ENCODE results near the gene MOV10.

The MOV10 gene

DNA sequence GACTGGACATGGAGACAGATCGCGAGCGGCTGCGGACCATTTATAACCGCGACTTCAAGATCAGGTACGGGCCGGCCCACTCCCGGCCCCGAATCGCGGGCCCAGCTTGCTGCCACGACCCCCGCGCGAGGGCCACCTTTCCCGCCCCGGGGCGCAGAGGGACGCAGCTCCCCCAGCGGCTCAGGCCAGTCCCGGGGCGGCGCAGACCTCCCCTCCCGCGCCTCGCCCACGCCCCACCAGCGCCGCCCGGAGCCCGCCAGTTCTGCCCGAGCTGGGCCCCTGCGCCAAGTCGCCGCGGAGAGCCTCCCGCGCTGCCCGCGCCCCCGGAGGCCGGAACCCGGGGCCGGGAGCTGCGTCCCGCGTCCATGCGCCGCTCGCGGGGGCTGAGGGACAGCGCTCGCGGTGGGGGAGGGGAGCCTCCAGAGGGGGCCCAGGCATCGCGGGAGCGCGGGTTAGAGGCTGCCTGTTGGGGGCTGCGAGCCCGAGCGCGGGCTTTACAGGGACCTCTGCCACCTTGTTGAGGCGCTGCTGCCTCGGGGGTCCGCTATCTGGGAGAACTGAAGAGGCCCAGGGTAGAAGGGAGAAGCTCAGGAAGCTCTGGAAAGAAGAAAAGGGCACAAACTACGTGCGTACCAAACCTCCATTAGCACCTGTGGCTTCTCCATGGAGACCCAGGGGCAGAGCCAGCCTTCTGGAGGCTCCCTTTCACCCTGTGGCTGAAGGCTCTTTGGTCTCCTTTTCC is 698 bp downstream of the MOV10 start:
- DNase-seq = peak; percentile 74

DNA sequence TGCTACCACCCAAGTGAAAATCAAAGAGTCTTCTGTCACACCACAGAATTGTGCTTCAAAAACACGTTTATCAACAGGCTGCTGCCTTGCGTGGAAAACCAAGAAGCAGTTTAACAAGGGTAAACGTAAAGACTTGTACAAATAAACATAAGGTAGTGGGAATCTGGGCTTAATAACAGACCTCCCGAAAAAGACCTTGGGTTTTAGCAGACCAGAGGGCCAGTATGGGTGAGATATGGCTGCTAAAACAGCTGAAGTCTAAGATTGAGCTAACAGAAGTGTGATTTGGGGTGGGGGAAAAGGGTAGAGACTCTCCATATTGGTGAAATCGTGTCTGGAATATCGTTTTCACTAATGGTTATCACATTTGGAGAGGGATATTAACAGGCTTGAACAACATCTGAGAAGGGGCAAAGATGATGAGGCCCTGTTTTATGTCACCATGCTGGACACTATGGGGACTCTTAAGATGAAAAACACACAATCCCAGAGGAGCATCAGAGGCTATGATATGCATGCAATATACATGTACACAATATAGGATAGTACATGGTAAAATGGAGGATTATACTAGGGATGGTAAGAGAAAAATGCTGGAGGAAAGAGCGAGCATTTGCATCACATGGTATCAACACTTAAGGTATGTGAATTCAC is 1.4 kb downstream of the MOV10 start:
- DNase-seq = no peak

DNA sequence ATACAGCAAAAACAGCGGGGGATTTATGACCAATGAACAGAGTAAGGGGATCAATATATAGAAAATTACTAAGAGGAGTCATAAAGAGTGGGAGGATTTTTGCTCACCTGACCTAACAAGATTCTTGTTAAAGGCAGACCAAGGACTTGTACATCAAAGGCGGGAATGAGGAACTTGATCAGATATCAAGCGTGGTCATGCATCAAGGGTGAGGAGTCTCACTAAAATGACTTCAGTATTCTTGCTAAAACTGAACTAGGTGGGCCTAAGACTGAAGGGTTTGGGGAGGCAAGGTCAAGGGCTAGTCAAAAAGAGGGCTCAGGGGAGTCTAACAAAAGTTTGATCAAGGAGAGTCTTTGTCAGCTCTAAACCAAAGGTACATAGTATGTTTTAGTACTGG is 2.1 kb downstream of the MOV10 start:
- no peak for DNase-seq

DNA sequence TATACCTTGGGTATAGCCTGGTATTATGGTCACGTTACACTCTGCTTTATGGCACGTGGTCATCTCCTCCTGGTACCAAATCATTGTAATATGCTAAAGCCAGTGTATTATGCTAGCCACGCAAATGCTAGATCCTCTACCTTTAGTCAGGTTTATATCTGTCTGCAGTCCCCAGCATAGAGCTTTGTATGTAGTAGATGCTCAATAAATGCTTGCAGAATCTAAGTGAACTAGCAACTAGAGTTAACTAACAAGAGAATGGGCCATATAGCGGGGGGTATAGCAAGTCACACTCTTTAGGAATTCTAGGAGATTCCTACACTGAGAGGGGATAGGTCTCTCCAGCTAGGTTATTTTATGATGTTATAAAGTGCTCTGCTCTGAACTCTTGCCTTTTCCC is 3.0 kb downstream of the MOV10 start:
- no peak for DNase-seq

DNA sequence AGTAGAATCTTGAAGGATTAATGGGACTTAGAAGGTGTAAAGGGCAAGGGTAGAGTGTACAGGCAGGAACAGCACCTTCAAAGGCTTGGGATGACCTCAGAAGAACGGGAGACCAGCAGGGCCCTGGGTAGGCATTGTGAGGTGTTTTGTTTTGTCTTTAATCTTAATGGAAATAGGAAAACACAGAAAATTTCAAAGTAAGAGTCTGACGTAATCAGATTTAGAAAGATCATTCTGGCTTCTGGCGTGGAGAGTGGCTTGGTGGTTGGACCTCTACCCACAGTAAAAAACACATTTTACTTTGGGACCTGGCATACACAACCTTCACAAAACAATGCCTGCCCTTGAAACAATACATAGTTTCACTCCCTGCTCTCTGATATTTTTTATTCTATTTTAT is 4.1 kb downstream of the MOV10 start:
- no peak for DNase-seq

DNA sequence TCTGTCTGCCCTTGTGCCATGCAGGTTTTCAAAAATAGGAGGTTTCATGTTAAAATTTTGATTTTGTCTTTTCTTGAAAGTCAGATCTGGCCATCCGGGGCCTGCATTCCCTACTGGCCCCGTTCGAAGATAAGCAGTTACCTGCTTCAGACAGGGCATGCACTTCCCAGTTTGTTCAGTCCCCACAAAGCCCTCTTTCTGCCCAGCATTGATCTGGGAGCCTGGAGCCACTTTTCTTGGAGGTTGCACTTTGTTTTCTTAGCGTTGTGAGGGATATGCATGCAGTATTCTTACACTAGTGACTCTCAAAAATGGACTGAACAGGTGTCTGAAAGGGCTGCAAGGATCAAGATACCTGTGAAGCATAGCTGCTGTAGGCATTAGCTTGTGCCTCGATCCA is 11.5 kb downstream of the MOV10 start:
- DNase-seq = no peak

DNA sequence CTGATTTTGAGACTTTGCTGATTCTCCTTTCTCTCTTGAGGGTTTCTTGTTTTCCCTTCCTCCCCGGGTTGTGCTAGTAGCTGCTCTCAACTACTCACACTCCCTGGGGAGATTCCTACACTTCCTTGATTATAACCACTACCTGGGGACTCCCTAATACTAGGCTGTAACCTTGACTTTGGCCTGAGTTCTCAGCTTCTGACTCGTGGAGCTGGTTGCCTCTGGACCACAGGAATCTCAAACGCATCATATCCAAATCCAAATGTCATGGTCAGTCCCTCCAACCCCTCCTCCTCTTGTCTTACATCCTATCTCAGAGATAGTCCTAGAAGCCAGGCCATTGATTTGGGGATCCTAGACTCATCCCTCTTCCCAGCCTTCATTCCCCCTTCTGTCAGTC is 12.0 kb downstream of the MOV10 start:
- no peak for DNase-seq

DNA sequence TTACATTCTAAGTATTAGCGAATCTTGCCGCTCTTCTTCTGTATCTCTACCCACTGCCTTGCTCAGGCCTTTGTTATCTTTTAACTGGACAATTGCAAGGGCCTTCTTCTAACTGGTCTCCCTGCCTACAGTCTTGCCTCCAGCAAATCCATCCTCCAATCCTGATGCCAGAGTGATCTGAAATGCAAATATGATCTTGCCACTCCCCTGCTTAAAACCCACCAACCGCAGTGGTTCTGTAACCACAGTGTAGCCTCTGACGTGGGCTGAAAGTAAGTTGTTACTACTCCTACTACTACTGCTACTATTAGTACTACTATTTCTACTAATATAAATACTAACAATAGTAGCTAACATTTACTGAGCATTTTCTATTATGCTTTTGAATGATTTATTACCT is 12.4 kb downstream of the MOV10 start:
- no peak for DNase-seq

DNA sequence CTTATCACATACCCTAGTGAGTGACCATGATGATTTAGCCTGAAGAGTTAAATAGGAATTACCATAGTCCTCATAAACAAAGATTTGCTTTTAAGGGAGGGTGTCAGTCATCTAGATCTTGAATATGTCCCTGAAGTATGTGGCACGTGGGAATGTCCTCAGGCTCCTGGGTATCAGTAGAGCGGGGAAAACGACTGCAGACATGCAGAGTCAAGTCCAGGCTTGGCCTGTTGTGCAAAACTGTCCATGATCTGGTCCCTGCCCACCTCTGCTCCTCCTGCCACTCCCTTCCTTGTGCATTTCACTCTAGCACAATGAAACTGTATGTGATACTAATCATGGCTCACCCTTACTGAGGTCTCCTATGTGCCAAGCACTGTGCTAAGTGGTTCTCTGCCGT is 12.9 kb downstream of the MOV10 start:
- no peak for DNase-seq

DNA sequence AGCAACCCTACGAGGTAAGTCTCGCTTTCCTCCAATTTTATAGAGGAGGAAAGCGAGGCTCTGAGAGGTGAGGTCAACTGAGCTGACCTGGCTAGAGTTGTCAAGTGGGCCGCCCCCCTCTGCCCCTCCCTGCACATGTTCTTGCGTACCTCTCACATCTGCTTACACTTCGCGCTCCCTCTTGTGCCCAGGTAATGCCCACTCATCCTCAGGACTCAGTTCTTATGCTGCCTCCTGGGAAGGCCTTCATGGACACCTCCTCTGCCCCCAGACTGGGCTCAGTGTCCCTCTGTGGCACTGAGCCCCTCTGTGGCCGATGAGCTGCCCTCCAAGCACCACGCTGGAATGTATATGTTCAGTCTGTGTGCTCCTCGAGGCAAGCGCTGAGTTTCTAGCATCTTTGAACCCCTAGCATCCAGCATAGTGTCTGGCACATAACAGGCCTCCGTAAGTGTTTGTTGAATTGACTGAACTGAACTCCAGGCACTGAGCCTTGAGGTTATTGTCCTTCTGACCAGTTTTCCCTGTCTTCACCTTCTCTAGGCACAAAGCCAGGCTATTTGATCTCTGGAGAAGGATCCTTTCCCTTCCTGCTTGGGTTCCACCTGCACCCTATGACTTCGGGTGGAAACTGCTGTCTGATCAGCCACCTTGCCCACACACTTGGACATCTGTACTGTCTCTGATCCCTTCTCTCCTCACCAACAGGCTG is 13.5 kb downstream of the MOV10 start:
- DNase-seq = no peak

DNA sequence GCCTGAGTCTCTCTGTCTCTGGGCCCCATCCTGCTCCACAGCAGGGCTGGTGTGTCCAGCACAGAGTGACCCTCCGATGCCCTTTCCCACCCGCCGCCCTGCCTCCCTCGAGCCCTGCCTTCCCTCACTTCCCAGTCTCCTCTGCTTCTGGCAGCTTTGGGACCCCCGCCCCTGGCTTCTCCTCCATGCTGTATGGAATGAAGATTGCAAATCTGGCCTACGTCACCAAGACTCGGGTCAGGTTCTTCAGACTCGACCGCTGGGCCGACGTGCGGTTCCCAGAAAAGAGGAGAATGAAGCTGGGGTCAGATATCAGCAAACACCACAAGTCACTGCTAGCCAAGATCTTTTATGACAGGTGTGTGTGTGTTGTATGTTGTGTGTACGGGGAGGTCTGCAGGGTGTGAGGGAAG is 14.3 kb downstream of the MOV10 start:
- DNase-seq = no peak

DNA sequence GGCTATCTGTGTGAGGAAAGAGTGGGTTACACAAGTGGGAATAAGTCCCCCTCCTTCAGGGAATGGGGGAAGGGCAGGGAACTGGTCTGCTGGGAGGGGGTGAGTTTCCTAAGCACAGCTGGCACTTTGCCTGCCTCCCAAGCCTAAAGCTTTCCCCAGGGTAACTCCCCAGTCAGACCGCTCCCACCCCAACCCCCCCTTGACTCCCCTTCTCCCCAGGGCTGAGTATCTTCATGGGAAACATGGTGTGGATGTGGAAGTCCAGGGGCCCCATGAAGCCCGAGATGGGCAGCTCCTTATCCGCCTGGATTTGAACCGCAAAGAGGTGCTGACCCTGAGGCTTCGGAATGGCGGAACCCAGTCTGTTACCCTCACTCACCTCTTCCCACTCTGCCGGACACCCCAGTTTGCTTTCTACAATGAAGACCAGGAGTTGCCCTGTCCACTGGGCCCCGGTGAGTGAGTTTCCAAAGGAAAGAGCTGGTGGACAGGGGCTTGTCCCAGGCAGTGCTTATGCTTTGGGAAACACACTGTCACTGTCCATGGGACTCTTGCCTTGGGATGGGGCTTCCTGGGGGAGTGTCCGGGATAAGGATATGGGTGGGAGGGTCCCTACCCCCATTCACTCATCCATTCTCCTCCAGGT is 14.9 kb downstream of the MOV10 start:
- no peak for DNase-seq

DNA sequence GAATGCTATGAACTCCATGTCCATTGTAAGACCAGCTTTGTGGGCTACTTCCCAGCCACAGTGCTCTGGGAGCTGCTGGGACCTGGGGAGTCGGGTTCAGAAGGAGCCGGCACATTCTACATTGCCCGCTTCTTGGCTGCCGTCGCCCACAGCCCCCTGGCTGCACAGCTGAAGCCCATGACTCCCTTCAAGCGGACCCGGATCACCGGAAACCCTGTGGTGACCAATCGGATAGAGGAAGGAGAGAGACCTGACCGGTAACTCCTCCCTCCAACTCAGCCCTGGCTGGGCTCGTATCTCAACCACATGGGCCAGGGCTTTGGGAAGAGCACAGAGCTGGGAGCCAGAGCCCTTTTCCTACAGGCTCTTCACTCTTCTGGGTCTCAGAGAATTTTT is 15.4 kb downstream of the MOV10 start:
- no peak for DNase-seq

DNA sequence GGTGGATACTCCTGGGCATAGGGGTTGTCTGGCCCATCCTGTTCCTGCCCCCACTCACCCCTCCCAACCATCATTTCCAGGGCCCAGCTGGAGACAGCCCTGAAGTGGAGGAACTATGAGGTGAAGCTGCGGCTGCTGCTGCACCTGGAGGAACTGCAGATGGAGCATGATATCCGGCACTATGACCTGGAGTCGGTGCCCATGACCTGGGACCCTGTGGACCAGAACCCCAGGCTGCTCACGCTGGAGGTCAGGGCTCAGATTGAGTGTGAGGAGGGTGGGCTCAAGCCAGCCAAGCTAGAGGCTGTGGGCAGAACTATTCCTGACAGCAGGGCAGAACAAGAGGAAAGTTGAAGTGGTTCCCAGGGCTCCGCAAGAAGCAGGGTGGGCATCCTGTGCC is 18.2 kb downstream of the MOV10 start:
- DNase-seq = no peak

DNA sequence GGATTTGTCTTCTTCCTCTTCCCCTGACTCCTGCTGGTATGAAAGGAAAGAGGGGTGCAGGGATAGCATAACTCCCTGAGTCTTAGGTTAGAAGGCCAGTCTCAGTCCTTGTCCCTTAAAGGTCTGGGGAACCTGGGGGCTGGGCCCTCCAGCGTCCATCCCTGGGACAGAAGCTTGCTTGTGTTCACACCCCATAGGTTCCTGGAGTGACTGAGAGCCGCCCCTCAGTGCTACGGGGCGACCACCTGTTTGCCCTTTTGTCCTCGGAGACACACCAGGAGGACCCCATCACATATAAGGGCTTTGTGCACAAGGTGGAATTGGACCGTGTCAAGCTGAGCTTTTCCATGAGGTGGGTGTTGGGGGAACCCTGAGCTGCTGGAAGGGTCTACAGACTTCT is 19.4 kb downstream of the MOV10 start:
- DNase-seq = no peak

DNA sequence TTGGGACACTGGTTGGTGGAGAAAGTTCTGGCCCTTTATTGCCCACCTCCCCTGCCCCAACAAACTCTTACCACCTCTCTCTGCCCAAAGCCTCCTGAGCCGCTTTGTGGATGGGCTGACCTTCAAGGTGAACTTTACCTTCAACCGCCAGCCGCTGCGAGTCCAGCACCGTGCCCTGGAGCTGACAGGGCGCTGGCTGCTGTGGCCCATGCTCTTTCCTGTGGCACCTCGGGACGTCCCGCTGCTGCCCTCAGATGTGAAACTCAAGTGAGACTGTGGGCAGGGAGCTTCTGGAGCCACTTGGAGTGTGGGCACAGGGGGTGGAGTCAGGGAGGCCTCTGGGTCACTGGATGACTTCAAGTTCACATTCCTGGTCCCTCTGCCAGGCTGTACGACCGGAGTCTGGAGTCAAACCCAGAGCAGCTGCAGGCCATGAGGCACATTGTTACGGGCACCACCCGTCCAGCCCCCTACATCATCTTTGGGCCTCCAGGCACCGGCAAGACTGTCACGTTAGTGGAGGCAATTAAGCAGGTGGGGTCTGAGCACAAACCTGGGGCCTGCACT is 20.0 kb downstream of the MOV10 start:
- DNase-seq = no peak

DNA sequence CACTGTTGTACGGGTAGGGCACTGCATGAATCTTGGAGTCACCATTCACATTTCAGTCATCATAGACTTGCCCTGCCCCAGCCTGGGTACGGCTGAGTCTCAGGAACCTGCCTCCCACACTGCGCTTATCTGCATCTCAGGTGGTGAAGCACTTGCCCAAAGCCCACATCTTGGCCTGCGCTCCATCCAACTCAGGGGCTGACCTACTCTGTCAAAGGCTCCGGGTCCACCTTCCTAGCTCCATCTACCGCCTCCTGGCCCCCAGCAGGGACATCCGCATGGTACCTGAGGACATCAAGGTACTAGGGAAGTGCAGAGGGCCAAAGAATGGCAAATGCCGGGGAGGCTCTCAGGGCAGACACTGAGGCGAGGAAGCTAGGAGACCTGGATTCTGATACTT is 20.8 kb downstream of the MOV10 start:
- DNase-seq = no peak

DNA sequence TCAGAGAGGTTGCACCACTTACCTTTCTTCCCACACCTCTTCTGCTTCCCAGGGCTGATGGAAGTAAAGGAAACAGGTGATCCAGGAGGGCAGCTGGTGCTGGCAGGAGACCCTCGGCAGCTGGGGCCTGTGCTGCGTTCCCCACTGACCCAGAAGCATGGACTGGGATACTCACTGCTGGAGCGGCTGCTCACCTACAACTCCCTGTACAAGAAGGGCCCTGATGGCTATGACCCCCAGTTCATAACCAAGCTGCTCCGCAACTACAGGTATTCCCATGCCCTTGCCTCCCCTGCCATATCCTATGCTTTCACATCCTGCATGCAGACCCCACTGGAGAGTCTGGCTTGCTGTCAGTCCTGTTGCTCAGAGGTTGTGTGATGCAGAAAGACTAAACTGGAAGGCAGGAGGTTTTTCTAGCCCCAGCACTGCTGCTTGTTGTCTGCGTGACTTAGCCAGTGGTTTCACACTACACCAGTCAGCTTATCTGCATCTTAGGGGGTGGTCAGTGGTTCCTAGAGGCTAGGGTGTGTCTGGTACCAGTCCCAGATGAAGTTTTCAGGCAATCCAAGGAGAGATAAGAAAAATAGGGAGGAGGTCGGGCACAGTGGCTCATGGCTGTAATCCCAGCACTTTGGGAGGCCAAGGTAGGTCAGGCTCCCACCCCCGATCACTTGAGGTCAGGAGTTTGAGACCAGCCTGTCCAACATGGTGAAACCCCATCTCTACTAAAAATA is 22.3 kb downstream of the MOV10 start:
- no peak for DNase-seq

DNA sequence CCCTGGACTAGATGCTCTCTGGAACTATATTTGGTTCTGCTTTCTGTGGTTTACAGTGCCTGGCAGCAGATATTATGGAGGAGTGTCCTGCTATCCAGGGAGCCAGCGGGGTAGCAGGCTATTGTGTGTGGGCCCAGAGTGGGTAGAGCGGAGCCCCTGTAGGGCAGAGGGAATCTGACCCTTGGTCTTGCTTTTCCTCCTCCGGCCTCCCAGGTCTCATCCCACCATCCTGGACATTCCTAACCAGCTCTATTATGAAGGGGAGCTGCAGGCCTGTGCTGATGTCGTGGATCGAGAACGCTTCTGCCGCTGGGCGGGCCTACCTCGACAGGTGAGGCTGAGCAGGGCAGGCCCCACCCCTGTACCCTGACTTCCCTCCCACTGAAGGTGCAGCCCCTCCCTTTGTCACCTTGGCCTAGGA is 23.3 kb downstream of the MOV10 start:
- no peak for DNase-seq

DNA sequence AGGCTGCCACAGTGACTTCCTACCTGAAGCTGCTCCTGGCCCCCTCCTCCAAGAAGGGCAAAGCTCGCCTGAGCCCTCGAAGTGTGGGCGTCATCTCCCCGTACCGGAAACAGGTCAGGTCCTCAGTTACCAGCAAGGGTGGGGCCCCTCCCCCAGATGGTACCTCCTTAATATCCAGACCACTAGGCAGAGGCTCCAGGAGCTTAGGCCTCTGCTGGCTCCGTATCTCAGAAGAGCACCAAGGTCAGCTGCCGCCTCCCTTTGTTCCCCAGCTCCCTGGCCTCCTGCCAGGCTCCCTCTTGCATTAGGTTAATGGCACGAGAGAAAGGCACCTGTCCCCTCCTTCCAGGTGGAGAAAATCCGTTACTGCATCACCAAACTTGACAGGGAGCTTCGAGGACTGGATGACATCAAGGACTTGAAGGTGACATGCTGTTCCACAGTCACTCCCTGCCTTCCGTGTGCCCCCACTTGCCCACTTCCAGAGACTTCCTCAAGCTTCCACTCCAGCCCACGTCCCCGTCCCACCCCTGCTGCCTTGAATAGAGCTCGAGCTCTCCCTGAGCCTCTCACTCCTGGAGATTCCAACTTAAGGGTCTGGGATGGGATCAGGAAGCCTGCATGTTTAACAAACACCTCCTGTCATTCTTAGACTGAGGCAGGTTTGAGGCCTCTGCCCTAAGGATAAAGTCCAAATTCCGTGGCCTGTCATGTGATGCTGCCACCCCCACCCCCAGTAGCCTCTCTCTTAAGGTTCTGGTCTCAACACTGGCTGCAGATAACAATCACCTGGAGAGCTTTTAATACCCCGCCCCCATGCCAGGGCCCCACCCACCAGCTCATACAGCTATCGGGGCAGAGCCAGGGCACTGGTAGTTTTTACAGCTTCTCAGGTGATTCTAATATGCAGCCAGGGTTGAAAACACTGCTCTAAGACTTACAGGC is 24.2 kb downstream of the MOV10 start:
- DNase-seq = no peak

DNA sequence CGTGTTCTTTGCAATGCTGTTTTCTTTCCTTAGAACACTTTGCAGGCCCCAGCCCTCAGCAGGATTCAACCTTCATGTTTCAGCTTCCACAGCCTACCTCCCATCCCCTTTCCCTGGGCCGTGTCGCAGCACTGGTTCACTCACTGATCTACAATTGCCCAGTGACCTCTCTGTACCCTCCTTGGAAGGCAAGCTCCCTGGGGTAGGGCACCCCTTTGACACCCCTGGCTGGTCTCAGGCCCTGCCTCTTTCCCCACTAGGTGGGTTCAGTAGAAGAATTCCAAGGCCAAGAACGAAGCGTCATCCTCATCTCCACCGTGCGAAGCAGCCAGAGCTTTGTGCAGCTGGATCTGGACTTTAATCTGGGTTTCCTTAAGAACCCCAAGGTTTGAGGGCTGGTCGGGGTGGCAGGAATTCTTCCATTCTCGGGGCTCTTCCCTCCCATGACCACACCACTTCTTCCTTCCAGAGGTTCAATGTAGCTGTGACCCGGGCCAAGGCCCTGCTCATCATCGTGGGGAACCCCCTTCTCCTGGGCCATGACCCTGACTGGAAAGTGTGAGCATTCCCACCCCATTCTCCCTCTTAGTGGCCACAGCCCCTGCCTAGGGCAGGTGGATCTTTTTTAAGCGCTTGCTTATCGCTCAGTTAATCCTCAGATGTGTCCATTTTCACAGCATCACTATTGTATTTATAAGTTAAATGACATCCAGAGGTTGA is 25.1 kb downstream of the MOV10 start:
- no peak for DNase-seq

Measured in retina (tissue), 1 donor.